Coronary artery (tissue), 2 donors: ENCODE data around the gene PSD4.

Experiments used
- DNase-seq: peaks from one replicate; pipeline ENCODE4 v3.0.0-alpha.2; 2017; ENCODE audit warnings: low spot score
- H3K27ac ChIP-seq, 2 donors: fragments of 200-600 bp; sonication (generic); one replicate each; pipeline ENCODE4 v1.5.1; 2016 to 2019
- H3K4me3 ChIP-seq: fragments of 200-600 bp; sonication (generic); 2 replicates; pipeline ENCODE4 v1.5.1; 2016; ENCODE audit warnings: mild to moderate bottlenecking, moderate library complexity
- CTCF ChIP-seq: fragments of 200-600 bp; sonication (generic); IDR thresholded peaks from one replicate; pipeline ENCODE4 v1.5.1; 2019; ENCODE audit warnings: antibody characterized with exemption

The PSD4 gene

GRCh38 chr2:113219525-113219888, 45.7 kb downstream of the PSD4 start:
- no peak for DNase-seq
- TF ChIP-seq CTCF: no peak
- no peak overlapping the region for H3K4me3 ChIP-seq
- peak overlapping the region in 1 of 2 donors; percentile 76 for H3K27ac ChIP-seq

- Histone ChIP-seq H3K27ac (peak overlapping the region in 1 of 2 donors; percentile 76), H3K4me3 (peak overlapping the region; percentile 19)
- DNase-seq: no peak
- no peak for TF ChIP-seq CTCF
These were observed 46.3 kb downstream of the PSD4 start for GRCh38 chr2:113219889-113220641.

GRCh38 chr2:113220970-113221708, 47.4 kb downstream of the PSD4 start:
- peak overlapping the region in 1 of 2 donors; percentile 76 for H3K27ac ChIP-seq
- no peak for DNase-seq
- H3K4me3 ChIP-seq: no peak overlapping the region
- no peak for TF ChIP-seq CTCF

- DNase-seq: no peak
- Histone ChIP-seq H3K4me3 (no peak overlapping the region), H3K27ac (no peak overlapping the region)
- no peak for TF ChIP-seq CTCF
These were observed 48.1 kb downstream of the PSD4 start for GRCh38 chr2:113221846-113222245.

- TF ChIP-seq CTCF: no peak
- Histone ChIP-seq H3K27ac (no peak overlapping the region), H3K4me3 (no peak overlapping the region)
- no peak for DNase-seq
These were observed 50.0 kb downstream of the PSD4 start for GRCh38 chr2:113223813-113224212.

GRCh38 chr2:113224647-113225236, 51.0 kb downstream of the PSD4 start:
- TF ChIP-seq CTCF: no peak
- DNase-seq: no peak
- no peak overlapping the region for H3K27ac ChIP-seq
- no peak overlapping the region for H3K4me3 ChIP-seq
